WTC11 (cell line): Measurements from ENCODE around the gene PALMD.

Experiments used
- CTCF ChIP-seq: fragments of 200-600 bp; IDR thresholded peaks from 2 replicates; pipeline ENCODE4 v1.8.0; 2022; ENCODE audit warnings: antibody characterized with exemption
- NFYB ChIP-seq: sonication (generic); formaldehyde crosslinking; conservative IDR thresholded peaks from 2 replicates; pipeline ENCODE4 v1.8.0; 2022; ENCODE audit warnings: low read depth, missing genetic modification reagents
- NR3C1 ChIP-seq: sonication (generic); formaldehyde crosslinking; conservative IDR thresholded peaks from 2 replicates; pipeline ENCODE4 v1.8.1; 2023; ENCODE audit warnings: low read depth, mild to moderate bottlenecking, missing genetic modification reagents
- RELA ChIP-seq: sonication (generic); formaldehyde crosslinking; IDR thresholded peaks from 2 replicates; pipeline ENCODE4 v1.8.1; 2022; ENCODE audit warnings: missing genetic modification reagents, mild to moderate bottlenecking, borderline replicate concordance
- USF2 ChIP-seq: sonication (generic); formaldehyde crosslinking; IDR thresholded peaks from 2 replicates; pipeline ENCODE4 v1.8.1; 2023; ENCODE audit warnings: mild to moderate bottlenecking, missing genetic modification reagents, moderate library complexity
- ZNF232 ChIP-seq: sonication (generic); formaldehyde crosslinking; IDR thresholded peaks from 2 replicates; pipeline ENCODE4 v1.8.0; 2022; ENCODE audit warnings: mild to moderate bottlenecking, missing genetic modification reagents
- ZNF317 ChIP-seq: sonication (generic); formaldehyde crosslinking; IDR thresholded peaks from 2 replicates; pipeline ENCODE4 v1.8.1; 2023; ENCODE audit warnings: low read depth, mild to moderate bottlenecking, moderate library complexity, missing genetic modification reagents, borderline replicate concordance

- TF ChIP-seq NR3C1 (CRISPR knock-in tag) (no peak), RELA (CRISPR knock-in tag) (no peak), CTCF (no peak), ZNF317 (CRISPR knock-in tag) (no peak), USF2 (no peak), ZNF232 (CRISPR knock-in tag) (no peak), NFYB (no peak)
These were observed 22.4 kb upstream of the PALMD start for GRCh38 chr1:99623554-99623953.
